Activated T-cell treated with anti-CD3 and anti-CD28 coated beads, Interleukin-2, amount 50 U/mL, for 48 hours (primary cell): ENCODE data around the gene MAP3K1.

ENCODE experiments used
- DNase-seq, 2 experiments: peaks; one replicate each; pipeline ENCODE4 v3.0.0-alpha.2; 2020

Gene MAP3K1

GRCh38 chr5:56913766-56914165 is 98.4 kb downstream of the MAP3K1 start:
- DNase-seq = no peak

GRCh38 chr5:56914678-56915077 is 99.3 kb downstream of the MAP3K1 start:
- no peak for DNase-seq

DNA sequence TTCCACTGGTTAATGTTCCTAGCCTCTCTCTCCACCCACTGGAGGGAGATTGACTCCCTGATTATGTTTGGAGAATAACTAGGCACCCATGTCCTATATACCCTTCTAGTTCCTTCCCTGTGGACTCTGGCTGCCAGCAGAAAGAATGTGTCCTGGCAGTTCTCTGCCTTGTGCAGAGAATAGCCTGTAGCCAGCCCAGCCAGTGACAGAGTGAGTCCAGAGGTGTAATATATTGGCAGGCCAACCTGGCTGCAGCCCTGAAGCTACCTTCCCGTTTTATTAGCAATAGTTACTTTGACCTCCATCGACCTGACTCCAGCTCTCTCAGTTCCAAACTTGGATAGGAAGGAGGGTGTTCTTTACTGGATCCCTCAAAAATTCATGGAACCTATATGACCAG is 102.2 kb downstream of the MAP3K1 start:
- DNase-seq = no peak

DNA sequence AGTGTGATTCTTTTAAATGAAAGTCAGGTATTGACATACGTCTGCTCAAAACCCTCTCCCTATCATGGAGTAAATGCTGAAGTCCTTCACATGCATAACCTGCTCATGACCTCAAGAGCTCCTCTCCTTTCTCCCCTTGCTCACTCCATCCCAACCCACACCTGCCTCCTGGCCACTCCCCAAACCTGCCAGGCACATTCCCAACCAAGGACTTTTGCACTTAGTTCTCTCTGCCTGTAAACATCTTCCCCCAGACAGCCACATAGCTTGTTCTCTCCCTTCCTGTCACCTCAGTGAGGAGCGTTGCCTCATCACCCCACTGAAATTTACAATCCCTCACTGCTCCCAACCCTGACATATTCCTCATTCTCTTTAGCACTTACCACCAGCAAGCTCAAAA is 102.7 kb downstream of the MAP3K1 start:
- DNase-seq = no peak

GRCh38 chr5:56919942-56920662 is 104.8 kb downstream of the MAP3K1 start:
- no peak for DNase-seq

GRCh38 chr5:56922922-56923321 is 107.6 kb downstream of the MAP3K1 start:
- no peak for DNase-seq

DNA sequence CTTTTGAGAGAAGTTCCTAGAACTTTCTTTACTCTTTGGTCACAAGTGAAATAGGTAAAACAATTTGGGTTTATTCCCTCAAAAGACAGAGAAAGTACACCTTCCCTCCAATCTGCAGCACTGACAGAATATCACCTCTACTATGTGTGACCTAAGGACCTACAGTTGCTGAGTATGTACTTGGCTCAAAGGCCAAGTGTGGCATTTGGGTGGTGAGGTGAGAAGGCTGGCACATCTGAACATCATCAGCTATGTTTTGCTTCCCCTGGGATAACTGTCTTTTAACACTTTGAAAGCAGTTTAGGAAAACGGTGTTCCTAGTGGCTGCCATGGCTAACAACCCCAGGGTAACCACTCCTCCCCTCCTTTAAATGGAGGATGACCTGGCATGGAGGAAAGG is 119.0 kb downstream of the MAP3K1 start:
- no peak for DNase-seq

DNA sequence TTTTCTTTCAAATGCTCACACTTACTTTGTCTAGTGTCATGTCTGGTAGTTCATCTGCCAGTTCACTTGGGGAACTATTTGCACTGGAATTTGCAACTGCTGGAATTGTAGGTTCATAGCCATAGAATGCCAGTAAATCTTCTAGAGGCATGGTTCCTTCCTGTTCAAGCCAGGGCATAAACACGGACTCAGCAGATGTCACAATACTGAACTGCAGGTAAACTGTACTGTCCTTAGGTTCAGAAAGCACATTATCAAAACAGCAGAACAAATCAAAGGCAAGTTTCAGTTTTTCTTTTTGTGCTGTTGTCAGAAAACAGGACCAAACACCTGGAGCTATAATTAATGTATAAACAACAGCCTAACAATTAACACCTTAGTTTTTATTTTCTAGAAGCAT is 123.5 kb downstream of the MAP3K1 start:
- no peak for DNase-seq

DNA sequence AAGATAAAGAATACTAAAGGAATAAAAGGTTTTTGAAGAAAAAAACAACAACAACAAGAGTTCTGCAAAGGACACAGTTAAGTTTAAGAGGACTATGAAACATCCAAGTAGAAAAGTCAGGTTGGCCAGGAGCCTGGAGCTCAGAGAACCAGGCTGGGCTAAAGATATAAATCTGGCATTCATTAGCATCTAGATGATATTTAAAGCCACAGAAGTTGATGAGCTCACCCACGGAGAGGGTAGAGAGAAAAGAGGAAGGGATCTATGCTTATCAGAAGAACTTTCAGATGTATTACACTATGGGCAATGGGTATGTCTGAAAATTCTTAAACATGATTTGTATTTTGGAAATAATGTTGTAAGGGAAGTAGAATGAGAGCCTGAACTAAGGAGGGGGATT is 126.6 kb downstream of the MAP3K1 start:
- no peak for DNase-seq
